Measurements from ENCODE around the gene SPRR1B. TPM values are rescaled to one million over a fixed set of nuclear protein-coding genes. Genes with fewer than 3 reads are reported as not detected.

The SPRR1B gene
- total RNA-seq, 1 experiment from 2014 or later: not detected

GRCh38 chr1:153070243-153070642 lies 39.2 kb downstream of the SPRR1B start:
- no peaks in the 10 kb centered on the region for H3K27me3 ChIP-seq (replicated peaks; ENCODE audit: control insufficient read depth, insufficient read depth, low read length)
- POLR2A ChIA-PET: no interaction called here
- no peak overlapping the region for H3K4me3 ChIP-seq (ENCODE audit: low read depth, low read length)
- intact Hi-C loops (cut with micrococcal nuclease; ENCODE audit: unreplicated experiment): no loop called here
- no peaks in the 10 kb centered on the region for H3K4me1 ChIP-seq
- Mint-ChIP-seq H3K36me3 (ENCODE audit: insufficient read depth, unreplicated experiment) (no peaks in the 10 kb centered on the region), H3K27ac (ENCODE audit: unreplicated experiment) (no peak overlapping the region), H3K4me1 (ENCODE audit: low read depth, unreplicated experiment) (no peaks in the 10 kb centered on the region), H3K9me3 (ENCODE audit: unreplicated experiment) (no peaks in the 10 kb centered on the region), H3K4me3 (ENCODE audit: unreplicated experiment) (no peak overlapping the region), H3K27me3 (ENCODE audit: insufficient read depth, unreplicated experiment) (peaks cover 11% of the 10 kb centered on the region)
- no peak for TF ChIP-seq CTCF (IDR thresholded peaks at IDR 0.05; ENCODE audit: insufficient read depth in 1 of 2, low read depth in 1 of 2, low read length in 1 of 2, severe bottlenecking in 1 of 2, unreplicated experiment in 1 of 2)
- no peaks in the 10 kb centered on the region for H3K9me3 ChIP-seq
- CTCF ChIA-PET: interaction anchor here (0.6 kb wide), 1 partner anchor 1375 kb away, joined by 4 read pairs; no protein-coding TSS in a partner anchor
- H3K36me3 ChIP-seq (ENCODE audit: control insufficient read depth, insufficient read depth, low read length): no peaks in the 10 kb centered on the region
- no TSS peak for BruUV-seq (replicated peaks)
- no peak for DNase-seq

DNA sequence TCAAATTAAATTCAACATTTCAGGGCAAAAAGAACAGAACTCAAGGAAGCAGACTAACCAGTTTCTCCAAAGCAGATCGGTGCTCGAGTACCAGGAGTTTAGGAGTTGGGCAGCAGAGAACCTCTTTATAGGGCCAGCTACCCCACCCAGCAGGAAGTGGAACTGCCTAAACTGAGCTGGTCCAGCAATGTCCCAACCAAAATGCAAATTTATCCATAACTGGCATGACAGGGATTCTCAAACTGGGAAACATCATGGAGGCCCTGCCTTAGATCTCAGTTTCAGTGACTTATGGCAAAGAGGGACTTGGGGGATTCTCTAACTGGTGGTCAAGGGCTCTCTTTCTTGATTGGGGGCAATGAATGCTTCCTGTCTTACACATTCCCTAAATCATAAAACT lies 40.5 kb downstream of the SPRR1B start, which contains the start of gene SPRR2B:
SPRR2B (minus strand) TSS at position 101 of the 400 bp plus-strand sequence. CDS start 772 bp downstream, outside the sequence.
- no peaks in the 10 kb centered on the region for H3K36me3 ChIP-seq (ENCODE audit: control insufficient read depth, insufficient read depth, low read length)
- BruUV-seq (replicated peaks): no TSS peak
- no peak within 1 kb of the TSS for H3K27ac Mint-ChIP-seq (ENCODE audit: unreplicated experiment)
- no peaks in the 10 kb centered on the region for H3K36me3 Mint-ChIP-seq (ENCODE audit: insufficient read depth, unreplicated experiment)
- no peaks in the 10 kb centered on the region for H3K9me3 ChIP-seq
- CTCF ChIA-PET: no interaction called here
- TF ChIP-seq CTCF (IDR thresholded peaks at IDR 0.05; ENCODE audit: insufficient read depth in 1 of 2, low read depth in 1 of 2, low read length in 1 of 2, severe bottlenecking in 1 of 2, unreplicated experiment in 1 of 2): no peak
- H3K4me1 ChIP-seq: no peaks in the 10 kb centered on the region
- intact Hi-C loops (cut with micrococcal nuclease; ENCODE audit: unreplicated experiment): no loop called here
- H3K4me1 Mint-ChIP-seq (ENCODE audit: low read depth, unreplicated experiment): no peaks in the 10 kb centered on the region
- H3K27me3 Mint-ChIP-seq (ENCODE audit: insufficient read depth, unreplicated experiment): peaks cover 7% of the 10 kb centered on the region
- no peak within 1 kb of the TSS for H3K4me3 ChIP-seq (ENCODE audit: low read depth, low read length)
- H3K27me3 ChIP-seq (replicated peaks; ENCODE audit: control insufficient read depth, insufficient read depth, low read length): no peaks in the 10 kb centered on the region
- POLR2A ChIA-PET: no interaction called here
- H3K4me3 Mint-ChIP-seq (ENCODE audit: unreplicated experiment): no peak within 1 kb of the TSS
- DNase-seq: no peak
- no peaks in the 10 kb centered on the region for H3K9me3 Mint-ChIP-seq (ENCODE audit: unreplicated experiment)

- Histone ChIP-seq H3K4me3 (ENCODE audit: low read depth, low read length) (no peak overlapping the region), H3K27me3 (replicated peaks; ENCODE audit: control insufficient read depth, insufficient read depth, low read length) (no peaks in the 10 kb centered on the region), H3K9me3 (no peaks in the 10 kb centered on the region), H3K4me1 (no peaks in the 10 kb centered on the region), H3K36me3 (ENCODE audit: control insufficient read depth, insufficient read depth, low read length) (no peaks in the 10 kb centered on the region)
- Mint-ChIP-seq H3K27me3 (ENCODE audit: insufficient read depth, unreplicated experiment) (peaks cover 5% of the 10 kb centered on the region), H3K4me1 (ENCODE audit: low read depth, unreplicated experiment) (no peaks in the 10 kb centered on the region), H3K27ac (ENCODE audit: unreplicated experiment) (no peak overlapping the region), H3K4me3 (ENCODE audit: unreplicated experiment) (no peak overlapping the region), H3K9me3 (ENCODE audit: unreplicated experiment) (no peaks in the 10 kb centered on the region), H3K36me3 (ENCODE audit: insufficient read depth, unreplicated experiment) (no peaks in the 10 kb centered on the region)
- TF ChIP-seq CTCF (IDR thresholded peaks at IDR 0.05; ENCODE audit: insufficient read depth in 1 of 2, low read depth in 1 of 2, low read length in 1 of 2, severe bottlenecking in 1 of 2, unreplicated experiment in 1 of 2): no peak
- intact Hi-C loops (cut with micrococcal nuclease; ENCODE audit: unreplicated experiment): no loop called here
- no TSS peak for BruUV-seq (replicated peaks)
- DNase-seq: no peak
- CTCF ChIA-PET: no interaction called here
- POLR2A ChIA-PET: no interaction called here
These were observed 42.1 kb downstream of the SPRR1B start for GRCh38 chr1:153072806-153073726.

Measured in Caco-2 (cell line).